K562 (cell line): ENCODE data around the gene ASMT. TPM values are rescaled to one million over a fixed set of nuclear protein-coding genes. Genes with fewer than 3 reads are reported as not detected.

Experiments used
- ATAC-seq: fragments of 200-7000 bp; cut with Tn5 transposase; 3 replicates; pipeline ENCODE4 v1.9.1; 2020; ENCODE audit warnings: moderate library complexity
- BruUV-seq: library from RNA; stranded (reverse); fragments of 400-500 nt; replicated peaks from 2 replicates; lab custom pipeline; 2021; lab: Mats Ljungman, UMichigan
- CTCF ChIA-PET: fragments of 300-600 bp; formaldehyde crosslinking; extraction: SDS; loops from one replicate; lab custom pipeline; 2021; ENCODE audit warnings: low intra/inter-chr PET ratio; lab: Yijun Ruan, JAX
- POLR2A ChIA-PET: fragments of 300-600, 350-650 bp; sonication (Branson Sonifier 250); formaldehyde crosslinking; extraction: SDS; loops from one replicate; lab custom pipeline; 2021; ENCODE audit warnings: antibody characterized with exemption, inconsistent platforms; lab: Yijun Ruan, JAX
- DNase-seq, 4 experiments: peaks; one replicate each; pipeline versions ENCODE4 v3.0.0 to v3.0.0-alpha.2; 2011 to 2018; ENCODE audit warnings: low spot score in 3 of 4, mixed read lengths in 3 of 4; ENCODE audit errors: extremely low read depth in 1 of 4
- FAIRE-seq: peaks from 2 replicates; lab custom pipeline; 2011; peaks lifted over from hg19 to GRCh38; lab: Jason Lieb, UNC
- H2AFZ ChIP-seq: 2 replicates; pipeline ENCODE4 v1.6.0; 2011; ENCODE audit warnings: low read depth, low read length, control low read depth, inconsistent platforms
- H3K27ac ChIP-seq: fragments of 200-600 bp; 3 replicates; pipeline ENCODE4 v1.8.0; 2011; ENCODE audit warnings: low read depth, mild to moderate bottlenecking, control low read depth, inconsistent platforms, low read length, moderate library complexity, mixed read lengths; ENCODE audit errors: extremely low read depth
- H3K27me3 ChIP-seq, 2 experiments: fragments of 300-600 bp in 1 of 2; 2 replicates in 1 of 2; 3 replicates in 1 of 2; pipeline versions ENCODE4 v1.6.0 to v1.8.0; 2011; ENCODE audit warnings: inconsistent platforms in 2 of 2, low read length in 2 of 2, mild to moderate bottlenecking in 1 of 2, mixed read lengths in 1 of 2, moderate library complexity in 1 of 2; ENCODE audit not compliant: control insufficient read depth in 2 of 2, insufficient read depth in 2 of 2
- H3K36me3 ChIP-seq: fragments of 300-600 bp; 3 replicates; pipeline ENCODE4 v1.8.0; 2011; ENCODE audit warnings: mild to moderate bottlenecking, low read length, inconsistent platforms; ENCODE audit not compliant: control insufficient read depth, insufficient read depth
- H3K4me1 ChIP-seq, 2 experiments: fragments of 200-600 bp in 1 of 2; replicated peaks in 1 of 2; 2 replicates in 1 of 2; 3 replicates in 1 of 2; pipeline versions ENCODE4 v1.5.1 to v1.8.0; 2011; ENCODE audit warnings: inconsistent platforms in 2 of 2, low read length in 2 of 2, mild to moderate bottlenecking in 1 of 2, mixed read lengths in 1 of 2, moderate library complexity in 1 of 2; ENCODE audit not compliant: control insufficient read depth in 2 of 2, insufficient read depth in 2 of 2
- H3K4me2 ChIP-seq: 2 replicates; pipeline ENCODE4 v1.6.1; 2011; ENCODE audit warnings: low read length, control low read depth, inconsistent platforms, mixed read lengths; ENCODE audit not compliant: insufficient read depth
- H3K4me3 ChIP-seq: fragments of 200-600 bp; sonication (generic), shearing (Covaris generic); 2 replicates; pipeline ENCODE4 v1.5.1; 2016; ENCODE audit warnings: control low read depth, inconsistent platforms
- H3K79me2 ChIP-seq: fragments of 200-600 bp; 3 replicates; pipeline ENCODE4 v1.8.0; 2011; ENCODE audit warnings: low read length, inconsistent platforms; ENCODE audit not compliant: control insufficient read depth, insufficient read depth
- H3K9ac ChIP-seq, 2 experiments: 2 replicates each; pipeline versions ENCODE4 v1.6.0 to v1.6.1; 2011; ENCODE audit warnings: low read depth in 2 of 2, low read length in 2 of 2, control low read depth in 1 of 2, inconsistent platforms in 1 of 2, mild to moderate bottlenecking in 1 of 2, mixed read lengths in 1 of 2; ENCODE audit not compliant: insufficient read depth in 1 of 2
- H3K9me1 ChIP-seq: one replicate; pipeline ENCODE4 v1.6.0; 2011; ENCODE audit warnings: inconsistent platforms, mild to moderate bottlenecking, low read length, moderate library complexity; ENCODE audit not compliant: control insufficient read depth, insufficient read depth
- H3K9me3 ChIP-seq: replicated peaks from 2 replicates; pipeline ENCODE4 v1.5.1; 2011; ENCODE audit warnings: low read depth, low read length, inconsistent platforms; ENCODE audit not compliant: control insufficient read depth, insufficient read depth
- H4K20me1 ChIP-seq: replicated peaks from 2 replicates; pipeline ENCODE4 v1.6.1; 2011; ENCODE audit warnings: low read length, inconsistent platforms, mixed read lengths; ENCODE audit not compliant: control insufficient read depth, insufficient read depth
- ASH1L ChIP-seq: fragments of 450-650 bp; IDR thresholded peaks from 2 replicates; pipeline ENCODE4 v1.6.1; 2018; ENCODE audit warnings: borderline replicate concordance, mild to moderate bottlenecking, low read depth; ENCODE audit not compliant: partially characterized antibody
- BRF2 ChIP-seq: IDR thresholded peaks from 3 replicates; pipeline ENCODE4 v1.6.1; 2011; ENCODE audit warnings: borderline replicate concordance, mild to moderate bottlenecking; ENCODE audit not compliant: insufficient read length, insufficient read depth
- HNRNPUL1 ChIP-seq: fragments of 200-400 bp; formaldehyde crosslinking; IDR thresholded peaks from 2 replicates; pipeline ENCODE4 v1.6.1; 2017; ENCODE audit warnings: low read length
- SMARCE1 ChIP-seq: fragments of 450-650 bp; IDR thresholded peaks from 2 replicates; pipeline ENCODE4 v1.7.1; 2016; ENCODE audit warnings: mild to moderate bottlenecking
- WGBS: fragments of 100-300 bp; shearing (Covaris generic); methylation state at CpG from one replicate; pipeline ENCODE4 v1.1.6; 2016; ENCODE audit warnings: low coverage, mixed read lengths; ENCODE audit not compliant: insufficient coverage; ENCODE audit errors: missing lambda C conversion rate; 5-methylcytosine and 5-hydroxymethylcytosine counted together
- in situ Hi-C: fragments of 300-500 bp; cut with MboI; formaldehyde crosslinking; loops from 4 replicates; pipeline ENCODE4 v1.15.0; 2018; ENCODE audit warnings: inconsistent platforms, mixed read lengths
- intact Hi-C: fragments of 100-400 bp; cut with micrococcal nuclease; formaldehyde crosslinking; loops from 2 replicates; pipeline ENCODE4 v1.14.2; 2022
- polyA plus RNA-seq, 8 experiments: library from polyadenylated mRNA; depleted of rRNA in 4 of 8; stranded (reverse) in 5 of 8; unstranded in 3 of 8; fragments of >200 nt; fragmentation: Nextera tagmentation in 2 of 8; fragmentation: Illumina TruSeq in 1 of 8; extraction: Ambion mirVana in 2 of 8; extraction: Trizol in 1 of 8; gene quantifications; 2 replicates each; pipeline versions ENCODE4 v1.2.1 to v1.2.3, GENCODE V29; 2011 to 2014; ENCODE audit warnings: inconsistent platforms in 1 of 8, missing spikeins in 1 of 8
- total RNA-seq, 7 experiments: library from RNA; depleted of rRNA in 6 of 7; stranded (reverse); fragments of >200 nt in 6 of 7; fragmentation: Illumina TruSeq in 2 of 7; extraction: Trizol in 2 of 7; gene quantifications; 2 replicates each; pipeline versions ENCODE4 v1.2.1 to v1.2.3, GENCODE V29; 2011 to 2021; ENCODE audit warnings: low replicate concordance in 1 of 7
- TF ChIP-seq, protein P1 (sequence below): fragments of 250-450 bp; sonication (Bioruptor Pico); IDR thresholded peaks from 2 replicates; pipeline ENCODE4 v1.4.0; 2020

The ASMT gene
- total and polyA plus RNA-seq, 9 of the 15 experiments (the other 6 are each of a cell fraction or from before 2014, with no cell fraction given): 0.06 TPM; not detected in 8

DNA sequence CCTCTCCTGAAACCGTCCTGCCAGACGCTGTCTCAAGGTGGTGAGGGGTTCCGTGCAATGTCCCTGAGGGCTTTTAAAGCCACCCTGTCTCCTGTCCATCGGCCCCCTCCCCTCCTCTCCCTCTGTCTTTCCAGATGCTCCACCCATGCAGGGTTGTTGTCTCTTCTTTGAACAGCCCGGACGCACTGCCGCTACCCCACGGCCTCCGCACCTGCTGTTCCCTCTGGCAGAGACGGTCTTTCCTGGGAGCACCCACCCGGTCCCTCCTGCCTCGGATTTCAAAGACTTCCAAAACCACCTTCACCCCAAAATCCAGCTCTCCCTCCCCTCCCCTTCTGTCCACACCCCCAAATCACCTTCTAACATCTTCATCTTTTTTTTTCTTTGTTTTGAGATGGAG lies 4.1 kb upstream of the ASMT start:
- Histone ChIP-seq H3K27ac (no peak overlapping the region), H3K36me3 (no peaks in the 10 kb centered on the region), H3K4me2 (no peak overlapping the region), H3K9me1 (no peaks in the 10 kb centered on the region), H2AFZ (no peak overlapping the region), H3K4me1 (peaks cover 0 to 6% of the 10 kb centered on the region in 2 experiments; a peak in 1 of 5 replicates), H3K4me3 (no peak overlapping the region), H3K27me3 (peaks cover 0 to 10% of the 10 kb centered on the region in 2 experiments; a peak in 2 of 5 replicates), H4K20me1 (no peaks in the 10 kb centered on the region), H3K9ac (no peak overlapping the region), H3K79me2 (no peaks in the 10 kb centered on the region), H3K9me3 (no peaks in the 10 kb centered on the region)
- TF ChIP-seq SMARCE1 (no peak), HNRNPUL1 (no peak), ASH1L (no peak), BRF2 (no peak)
- TF ChIP-seq, protein P1, sequence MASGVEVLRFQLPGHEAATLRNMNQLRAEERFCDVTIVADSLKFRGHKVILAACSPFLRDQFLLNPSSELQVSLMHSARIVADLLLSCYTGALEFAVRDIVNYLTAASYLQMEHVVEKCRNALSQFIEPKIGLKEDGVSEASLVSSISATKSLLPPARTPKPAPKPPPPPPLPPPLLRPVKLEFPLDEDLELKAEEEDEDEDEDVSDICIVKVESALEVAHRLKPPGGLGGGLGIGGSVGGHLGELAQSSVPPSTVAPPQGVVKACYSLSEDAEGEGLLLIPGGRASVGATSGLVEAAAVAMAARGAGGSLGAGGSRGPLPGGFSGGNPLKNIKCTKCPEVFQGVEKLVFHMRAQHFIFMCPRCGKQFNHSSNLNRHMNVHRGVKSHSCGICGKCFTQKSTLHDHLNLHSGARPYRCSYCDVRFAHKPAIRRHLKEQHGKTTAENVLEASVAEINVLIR (CRISPR knock-in tag): no peak
- ChIA-PET CTCF (no interaction called here), POLR2A (no interaction called here)
- ATAC-seq (no peak), DNase-seq (no peak), FAIRE-seq (no peak)
- intact Hi-C loops: no loop called here
- in situ Hi-C loops: no loop called here
- BruUV-seq: no TSS peak
- 33% methylated on average over 6 of the region's 12 CpGs for WGBS
